ENCODE results near the gene RCBTB1. TPM values are rescaled to one million over a fixed set of nuclear protein-coding genes. Genes with fewer than 3 reads are reported as not detected.

Gene RCBTB1
- polyA plus RNA-seq, 1 donor (not counting 4 experiments of a cell fraction or from before 2014, with no cell fraction given): 26.9 TPM

DNA sequence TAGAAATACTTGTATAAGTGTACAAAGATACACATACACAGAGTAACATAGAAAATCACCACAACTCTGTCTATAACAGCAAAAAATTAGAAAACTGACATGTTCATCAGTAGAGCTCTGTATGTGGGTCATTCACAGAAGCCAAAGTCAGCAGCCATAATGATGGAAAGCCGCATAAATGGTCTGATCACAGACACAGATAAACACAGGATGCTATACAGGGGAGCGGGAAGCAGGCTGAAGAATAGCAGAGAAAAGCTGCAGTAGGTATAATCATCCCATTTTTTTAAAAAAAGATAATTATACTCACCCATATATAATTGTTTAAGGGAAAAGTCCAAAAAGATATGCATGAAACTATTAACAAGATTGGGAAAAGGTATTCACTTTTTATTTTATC lies 31.5 kb downstream of the RCBTB1 start:
- dilution Hi-C loops (cut with MboI; ENCODE audit: extremely low pct_ligation_motif_present, low sequenced_read_pairs): no loop called here
- Histone ChIP-seq H2AFZ (ENCODE audit: control insufficient read depth, low read length) (no peak overlapping the region), H3K9me1 (ENCODE audit: control insufficient read depth, extremely low read depth, insufficient read depth, low read length) (no peaks in the 10 kb centered on the region), H3K4me2 (ENCODE audit: control insufficient read depth, extremely low read depth, insufficient read depth, low read depth, low read length) (no peak overlapping the region), H3K9me3 (ENCODE audit: control insufficient read depth, low read depth, low read length) (no peaks in the 10 kb centered on the region), H3K79me2 (ENCODE audit: control insufficient read depth, insufficient read depth, low read length) (no peaks in the 10 kb centered on the region), H3K27ac (ENCODE audit: control insufficient read depth, insufficient read depth, low read length) (no peak overlapping the region), H3K4me3 (ENCODE audit: control insufficient read depth in 2 of 3, extremely low read depth in 1 of 3, insufficient read depth in 2 of 3, low read depth in 1 of 3, low read length in 3 of 3) (no peak overlapping the region), H3K36me3 (ENCODE audit: control insufficient read depth in 2 of 2, extremely low read depth in 1 of 2, insufficient read depth in 2 of 2, low read length in 2 of 2) (peaks cover 9 to 24% of the 10 kb centered on the region in 2 experiments), H3K9ac (ENCODE audit: control insufficient read depth, extremely low read depth, insufficient read depth, low read length) (no peak overlapping the region), H3K4me1 (ENCODE audit: control insufficient read depth, extremely low read depth, insufficient read depth, low read length) (no peaks in the 10 kb centered on the region), H4K20me1 (ENCODE audit: control insufficient read depth, extremely low read depth, insufficient read depth, low read length) (no peaks in the 10 kb centered on the region), H3K27me3 (ENCODE audit: control insufficient read depth, extremely low read depth, insufficient read depth, low read length) (no peaks in the 10 kb centered on the region)
- FAIRE-seq (no peak), DNase-seq (ENCODE audit: low read depth, low spot score) (no peak)
- TF ChIP-seq EZH2 (IDR thresholded peaks at IDR 0.05; ENCODE audit: low read length): no peak
- TF ChIP-seq, protein P1, sequence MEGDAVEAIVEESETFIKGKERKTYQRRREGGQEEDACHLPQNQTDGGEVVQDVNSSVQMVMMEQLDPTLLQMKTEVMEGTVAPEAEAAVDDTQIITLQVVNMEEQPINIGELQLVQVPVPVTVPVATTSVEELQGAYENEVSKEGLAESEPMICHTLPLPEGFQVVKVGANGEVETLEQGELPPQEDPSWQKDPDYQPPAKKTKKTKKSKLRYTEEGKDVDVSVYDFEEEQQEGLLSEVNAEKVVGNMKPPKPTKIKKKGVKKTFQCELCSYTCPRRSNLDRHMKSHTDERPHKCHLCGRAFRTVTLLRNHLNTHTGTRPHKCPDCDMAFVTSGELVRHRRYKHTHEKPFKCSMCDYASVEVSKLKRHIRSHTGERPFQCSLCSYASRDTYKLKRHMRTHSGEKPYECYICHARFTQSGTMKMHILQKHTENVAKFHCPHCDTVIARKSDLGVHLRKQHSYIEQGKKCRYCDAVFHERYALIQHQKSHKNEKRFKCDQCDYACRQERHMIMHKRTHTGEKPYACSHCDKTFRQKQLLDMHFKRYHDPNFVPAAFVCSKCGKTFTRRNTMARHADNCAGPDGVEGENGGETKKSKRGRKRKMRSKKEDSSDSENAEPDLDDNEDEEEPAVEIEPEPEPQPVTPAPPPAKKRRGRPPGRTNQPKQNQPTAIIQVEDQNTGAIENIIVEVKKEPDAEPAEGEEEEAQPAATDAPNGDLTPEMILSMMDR (optimal IDR thresholded peaks at IDR 0.05 in 1 of 3, IDR thresholded peaks at IDR 0.05 in 1 of 3, conservative IDR thresholded peaks at IDR 0.05 in 1 of 3; ENCODE audit: extremely low read depth in 1 of 3, insufficient read depth in 2 of 3, low read length in 3 of 3): no peak

DNA sequence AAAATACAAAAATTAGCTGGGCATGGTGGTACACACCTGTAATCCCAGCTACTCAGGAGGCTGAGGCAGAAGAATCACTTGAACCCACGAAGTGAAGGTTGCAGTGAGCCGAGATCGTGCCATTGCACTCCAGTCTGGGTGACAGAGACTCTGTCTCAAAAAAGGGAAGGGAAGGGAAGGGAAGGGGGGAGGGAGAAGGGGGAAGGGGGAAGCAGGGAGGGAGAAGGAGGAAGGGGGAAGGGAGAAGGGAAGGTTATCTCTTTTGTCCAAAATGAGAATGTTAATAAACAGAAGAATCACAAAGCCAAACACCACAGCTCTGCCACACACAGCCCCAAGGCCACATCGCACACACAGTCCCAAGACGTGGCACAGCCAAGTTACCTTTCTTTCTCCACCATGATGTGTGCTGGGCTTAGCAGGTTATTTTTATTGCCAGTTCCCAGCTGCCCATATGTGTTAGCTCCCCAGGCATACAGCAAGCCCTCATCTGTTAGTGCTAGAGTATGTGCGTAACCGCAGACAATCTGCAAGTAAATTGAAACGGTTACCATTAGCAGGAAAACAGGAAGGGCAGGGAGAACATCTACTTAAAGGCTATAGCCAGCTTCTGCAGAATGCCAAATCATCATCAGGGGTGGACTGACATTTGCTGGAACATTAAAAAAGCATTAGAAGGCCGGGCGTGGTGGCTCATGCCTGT lies 34.3 kb downstream of the RCBTB1 start:
- H3K79me2 ChIP-seq (ENCODE audit: control insufficient read depth, insufficient read depth, low read length): no peaks in the 10 kb centered on the region
- no peaks in the 10 kb centered on the region for H3K27me3 ChIP-seq (ENCODE audit: control insufficient read depth, extremely low read depth, insufficient read depth, low read length)
- no peak overlapping the region for H3K4me3 ChIP-seq (ENCODE audit: control insufficient read depth in 2 of 3, extremely low read depth in 1 of 3, insufficient read depth in 2 of 3, low read depth in 1 of 3, low read length in 3 of 3)
- no peak overlapping the region for H2AFZ ChIP-seq (ENCODE audit: control insufficient read depth, low read length)
- dilution Hi-C loops (cut with MboI; ENCODE audit: extremely low pct_ligation_motif_present, low sequenced_read_pairs): no loop called here
- H3K9me3 ChIP-seq (ENCODE audit: control insufficient read depth, low read depth, low read length): no peaks in the 10 kb centered on the region
- no peaks in the 10 kb centered on the region for H4K20me1 ChIP-seq (ENCODE audit: control insufficient read depth, extremely low read depth, insufficient read depth, low read length)
- no peak for FAIRE-seq
- TF ChIP-seq, protein P1 (optimal IDR thresholded peaks at IDR 0.05 in 1 of 3, IDR thresholded peaks at IDR 0.05 in 1 of 3, conservative IDR thresholded peaks at IDR 0.05 in 1 of 3; ENCODE audit: extremely low read depth in 1 of 3, insufficient read depth in 2 of 3, low read length in 3 of 3): no peak
- TF ChIP-seq EZH2 (IDR thresholded peaks at IDR 0.05; ENCODE audit: low read length): no peak
- H3K4me1 ChIP-seq (ENCODE audit: control insufficient read depth, extremely low read depth, insufficient read depth, low read length): no peaks in the 10 kb centered on the region
- H3K9ac ChIP-seq (ENCODE audit: control insufficient read depth, extremely low read depth, insufficient read depth, low read length): no peak overlapping the region
- no peak overlapping the region for H3K27ac ChIP-seq (ENCODE audit: control insufficient read depth, insufficient read depth, low read length)
- no peak for DNase-seq (ENCODE audit: low read depth, low spot score)
- H3K4me2 ChIP-seq (ENCODE audit: control insufficient read depth, extremely low read depth, insufficient read depth, low read depth, low read length): no peak overlapping the region
- H3K36me3 ChIP-seq (ENCODE audit: control insufficient read depth in 2 of 2, extremely low read depth in 1 of 2, insufficient read depth in 2 of 2, low read length in 2 of 2): peaks cover 10 to 23% of the 10 kb centered on the region in 2 experiments
- no peaks in the 10 kb centered on the region for H3K9me1 ChIP-seq (ENCODE audit: control insufficient read depth, extremely low read depth, insufficient read depth, low read length)

All from keratinocyte (primary cell).